OCI-M2 (cell line): Measurements from ENCODE around the gene ABHD11.

Experiments
- DNase-seq: peaks from one replicate; lab custom pipeline; 2025; ENCODE audit not compliant: unreplicated experiment; lab: John Stamatoyannopoulos, UW

ABHD11 gene

GRCh38 chr7:73702226-73702625 is 36.4 kb downstream of the ABHD11 start:
- no peak for DNase-seq

- DNase-seq: no peak
Observed at GRCh38 chr7:73701357-73701995, 37.1 kb downstream of the ABHD11 start.

GRCh38 chr7:73700581-73701134 is 37.9 kb downstream of the ABHD11 start:
- no peak for DNase-seq

- no peak for DNase-seq
Observed at GRCh38 chr7:73700069-73700423, 38.6 kb downstream of the ABHD11 start.

GRCh38 chr7:73699370-73700068 is 39.1 kb downstream of the ABHD11 start:
- DNase-seq: no peak

- DNase-seq: no peak
Observed at GRCh38 chr7:73698410-73698809, 40.2 kb downstream of the ABHD11 start.

- no peak for DNase-seq
Observed at GRCh38 chr7:73696372-73696771, 42.2 kb downstream of the ABHD11 start.

GRCh38 chr7:73690646-73691045 is 48.0 kb downstream of the ABHD11 start:
- DNase-seq: no peak

- no peak for DNase-seq
Observed at GRCh38 chr7:73688288-73688687, 50.3 kb downstream of the ABHD11 start.
